Activated effector memory CD4-positive, alpha-beta T cell treated with Interleukin-2 at 50 U/mL for 16 hours (primary cell): Measurements from ENCODE around the gene FAM229A.
"Not testable (repeated sequence)": the region's sequence is repeated elsewhere in the genome, so short reads cannot be mapped to it uniquely, and the experiment has no call there.

Source experiments
- DNase-seq: peaks from one replicate; pipeline ENCODE4 v3.0.0-alpha.2; 2020

FAM229A gene

GRCh38 chr1:32362474-32363313, at the start of gene FAM229A, which contains the start of gene TSSK3:
FAM229A (minus strand) TSS chr1:32362485; CDS start chr1:32362091, 394 bp downstream.
TSSK3 (plus strand) TSS chr1:32362539; CDS start chr1:32362702, 163 bp downstream.
- no peak for DNase-seq

GRCh38 chr1:32411261-32411660, 49.0 kb upstream of the FAM229A start:
- DNase-seq = no peak

- no peak for DNase-seq
Observed at GRCh38 chr1:32406629-32407111, 44.4 kb upstream of the FAM229A start.

GRCh38 chr1:32405672-32406467, 43.6 kb upstream of the FAM229A start:
- no peak for DNase-seq

GRCh38 chr1:32404946-32405345, 42.7 kb upstream of the FAM229A start:
- no peak for DNase-seq

GRCh38 chr1:32400876-32401631, 38.8 kb upstream of the FAM229A start:
- peak; percentile 18 for DNase-seq

- DNase-seq = no peak
Observed at GRCh38 chr1:32399843-32400242, 37.6 kb upstream of the FAM229A start.

GRCh38 chr1:32398401-32398800, 36.1 kb upstream of the FAM229A start:
- no peak for DNase-seq

- DNase-seq = not testable (repeated sequence)
Observed at GRCh38 chr1:32396524-32396923, 34.2 kb upstream of the FAM229A start.

- no peak for DNase-seq
Observed at GRCh38 chr1:32394890-32395432, 32.7 kb upstream of the FAM229A start.

- DNase-seq = peak; percentile 97
Observed at GRCh38 chr1:32394141-32394889, 32.0 kb upstream of the FAM229A start, which contains the start of gene BSDC1. BSDC1 (minus strand) TSS chr1:32394441; CDS start chr1:32394414, 27 bp downstream.

- no peak for DNase-seq
Observed at GRCh38 chr1:32393832-32394140, 31.5 kb upstream of the FAM229A start.

GRCh38 chr1:32393136-32393535, 30.9 kb upstream of the FAM229A start:
- DNase-seq = no peak

- no peak for DNase-seq
Observed at GRCh38 chr1:32392325-32392724, 30.0 kb upstream of the FAM229A start.

GRCh38 chr1:32390904-32391870, 28.9 kb upstream of the FAM229A start:
- DNase-seq = no peak

- no peak for DNase-seq
Observed at GRCh38 chr1:32388641-32389040, 26.4 kb upstream of the FAM229A start.

GRCh38 chr1:32386676-32387392, 24.5 kb upstream of the FAM229A start:
- DNase-seq = no peak

GRCh38 chr1:32380057-32380456, 17.8 kb upstream of the FAM229A start:
- no peak for DNase-seq

- no peak for DNase-seq
Observed at GRCh38 chr1:32377541-32378220, 15.4 kb upstream of the FAM229A start.
